Testis (tissue), 3 donors: ENCODE data around the gene CACNA1E. TPM values are rescaled to one million over a fixed set of nuclear protein-coding genes. Genes with fewer than 3 reads are reported as not detected.

Source experiments
- DNase-seq: peaks from one replicate; pipeline ENCODE4 v3.0.0-alpha.2; 2019
- H3K27ac ChIP-seq, 2 donors: fragments of 200-600 bp; sonication (generic); one replicate each; pipeline ENCODE4 v1.5.1; 2019
- H3K27me3 ChIP-seq: fragments of 200-600 bp; sonication (generic); one replicate; pipeline ENCODE4 v1.5.1; 2019
- H3K36me3 ChIP-seq: fragments of 200-600 bp; sonication (generic); one replicate; pipeline ENCODE4 v1.5.1; 2017; ENCODE audit warnings: low read depth; ENCODE audit errors: missing control alignments
- H3K4me1 ChIP-seq: fragments of 200-600 bp; sonication (generic); one replicate; pipeline ENCODE4 v1.5.1; 2019
- H3K4me3 ChIP-seq, 2 donors: fragments of 200-600 bp; sonication (generic); one replicate each; pipeline ENCODE4 v1.5.1; 2017 to 2019
- H3K9me3 ChIP-seq: fragments of 200-600 bp; sonication (generic); one replicate; pipeline ENCODE4 v1.5.1; 2017
- CTCF ChIP-seq, 3 experiments: fragments of 450-650 bp in 2 of 3; fragments of 200-600 bp in 1 of 3; sonication (generic) in 1 of 3; IDR thresholded peaks; one replicate each; pipeline ENCODE4 v1.5.1; 2016 to 2019; ENCODE audit warnings: antibody characterized with exemption in 3 of 3, mild to moderate bottlenecking in 2 of 3, moderate library complexity in 1 of 3
- POLR2A ChIP-seq: fragments of 450-650 bp; IDR thresholded peaks from one replicate; pipeline ENCODE4 v1.6.1; 2017; ENCODE audit warnings: antibody characterized with exemption, mild to moderate bottlenecking, moderate library complexity
- WGBS, 2 donors: methylation state at CpG; one replicate each; pipeline ENCODE4 v1.1.5; 2018; 5-methylcytosine and 5-hydroxymethylcytosine counted together
- intact Hi-C: fragments of 100-400 bp; cut with DNase I; formaldehyde crosslinking; loops from one replicate; pipeline ENCODE4 v1.15.1; 2023; ENCODE audit warnings: low total_unique reads
- polyA plus RNA-seq: library from polyadenylated mRNA; stranded (reverse); fragments of 350-450 nt; fragmentation: Illumina TruSeq; extraction: RNeasy Lipid Tissue Mini Kit (QIAGEN cat#74804); gene quantifications from one replicate; pipeline ENCODE4 v1.2.3, GENCODE V29; 2014; ENCODE audit warnings: low read depth, low replicate concordance; ENCODE audit not compliant: insufficient read depth
- total RNA-seq, 2 donors: library from RNA; depleted of rRNA; stranded (reverse); fragments of >200 nt; gene quantifications; one replicate each; pipeline ENCODE4 v1.2.3, GENCODE V29; 2016

The CACNA1E gene
- total and polyA plus RNA-seq, 3 donors from 2014 or later = 2.4 to 12.6 (median 9.1) TPM

GRCh38 chr1:181765451-181766026 is 282.2 kb downstream of the CACNA1E start:
- no peak for DNase-seq
- Histone ChIP-seq H3K9me3 (no peaks in the 10 kb centered on the region), H3K4me1 (no peaks in the 10 kb centered on the region), H3K27ac (no peak overlapping the region), H3K4me3 (no peak overlapping the region), H3K36me3 (no peaks in the 10 kb centered on the region), H3K27me3 (no peaks in the 10 kb centered on the region)
- TF ChIP-seq CTCF (IDR thresholded peaks at IDR 0.05) = no peak
- intact Hi-C loops = no loop called here
- WGBS, 2 donors = 79 to 84% methylated on average over 5 of the region's 5 CpGs

GRCh38 chr1:181767001-181767708 is 283.8 kb downstream of the CACNA1E start:
- H3K4me3 ChIP-seq = no peak overlapping the region
- no peak overlapping the region for H3K27ac ChIP-seq
- no peaks in the 10 kb centered on the region for H3K36me3 ChIP-seq
- 83 to 91% methylated on average over 2 of the region's 2 CpGs for WGBS, 2 donors
- no peaks in the 10 kb centered on the region for H3K27me3 ChIP-seq
- no peaks in the 10 kb centered on the region for H3K4me1 ChIP-seq
- intact Hi-C loops = no loop called here
- TF ChIP-seq CTCF (IDR thresholded peaks at IDR 0.05) = no peak
- no peak for TF ChIP-seq POLR2A
- no peaks in the 10 kb centered on the region for H3K9me3 ChIP-seq
- DNase-seq = no peak

- intact Hi-C loops = no loop called here
- WGBS, 2 donors = 80 to 82% methylated on average over 3 of the region's 3 CpGs
- Histone ChIP-seq H3K9me3 (no peaks in the 10 kb centered on the region), H3K4me1 (no peaks in the 10 kb centered on the region), H3K36me3 (no peaks in the 10 kb centered on the region), H3K27ac (no peak overlapping the region), H3K4me3 (no peak overlapping the region), H3K27me3 (no peaks in the 10 kb centered on the region)
- TF ChIP-seq CTCF (IDR thresholded peaks at IDR 0.05) (no peak), POLR2A (no peak)
- no peak for DNase-seq
These were observed 285.1 kb downstream of the CACNA1E start for GRCh38 chr1:181768211-181768929.

GRCh38 chr1:181768930-181769280 is 285.6 kb downstream of the CACNA1E start:
- DNase-seq = no peak
- Histone ChIP-seq H3K4me3 (no peak overlapping the region), H3K4me1 (no peaks in the 10 kb centered on the region), H3K9me3 (no peaks in the 10 kb centered on the region), H3K36me3 (no peaks in the 10 kb centered on the region), H3K27me3 (no peaks in the 10 kb centered on the region), H3K27ac (no peak overlapping the region)
- no peak for TF ChIP-seq CTCF (IDR thresholded peaks at IDR 0.05)
- no peak for TF ChIP-seq POLR2A
- intact Hi-C loops = no loop called here
- 89 to 90% methylated on average over 4 of the region's 4 CpGs for WGBS, 2 donors
